AG04449 (cell line): ENCODE results near the gene PALLD.

Source experiments
- CTCF ChIA-PET: fragments of 350-600 bp; formaldehyde crosslinking; extraction: SDS; loops from one replicate; lab custom pipeline; 2021; ENCODE audit warnings: antibody characterized with exemption; lab: Yijun Ruan, JAX
- POLR2A ChIA-PET: fragments of 400-600, 350-600 bp; formaldehyde crosslinking; extraction: SDS; loops from one replicate; lab custom pipeline; 2020; ENCODE audit warnings: antibody characterized with exemption, inconsistent platforms; lab: Yijun Ruan, JAX
- DNase-seq: peaks from one replicate; pipeline ENCODE4 v3.0.0-alpha.2; 2010; ENCODE audit warnings: low read depth, low spot score
- H3K4me3 ChIP-seq: 2 replicates; pipeline ENCODE4 v1.5.1; 2011; ENCODE audit warnings: low read depth, mild to moderate bottlenecking, control low read depth, low read length
- TF ChIP-seq, protein P1 (sequence below): IDR thresholded peaks from one replicate; pipeline ENCODE4 v1.5.1; 2011; ENCODE audit warnings: mild to moderate bottlenecking, moderate library complexity, low read length, control low read depth, inconsistent platforms; ENCODE audit not compliant: insufficient read depth; ENCODE audit errors: missing control alignments

The PALLD gene

DNA sequence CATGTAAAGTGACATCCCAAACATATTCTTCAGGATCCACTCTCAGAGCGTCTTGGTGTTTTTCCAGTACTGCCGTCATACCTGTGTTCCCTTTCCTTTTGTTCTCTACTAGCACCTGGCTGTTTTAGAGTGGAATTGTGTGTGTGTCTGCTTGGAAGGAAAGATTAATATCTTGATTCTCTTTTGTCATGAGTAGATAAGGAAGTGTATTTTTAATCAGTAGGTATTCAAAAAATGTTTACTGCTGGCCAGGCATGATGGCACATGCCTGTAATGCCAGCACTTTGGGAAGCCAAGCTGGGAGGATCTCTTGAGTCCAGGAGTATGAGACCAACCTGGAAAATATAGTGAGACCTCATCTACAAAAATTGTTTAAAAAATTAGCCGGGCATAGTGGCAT, 314.4 kb downstream of the PALLD start:
- ChIA-PET CTCF (interaction anchor here (1.1 to 1.2 kb wide), 2 partner anchors 20 to 225 kb away, joined by 3 to 4 read pairs; no protein-coding TSS in a partner anchor), POLR2A (no interaction called here)
- TF ChIP-seq, protein P1, sequence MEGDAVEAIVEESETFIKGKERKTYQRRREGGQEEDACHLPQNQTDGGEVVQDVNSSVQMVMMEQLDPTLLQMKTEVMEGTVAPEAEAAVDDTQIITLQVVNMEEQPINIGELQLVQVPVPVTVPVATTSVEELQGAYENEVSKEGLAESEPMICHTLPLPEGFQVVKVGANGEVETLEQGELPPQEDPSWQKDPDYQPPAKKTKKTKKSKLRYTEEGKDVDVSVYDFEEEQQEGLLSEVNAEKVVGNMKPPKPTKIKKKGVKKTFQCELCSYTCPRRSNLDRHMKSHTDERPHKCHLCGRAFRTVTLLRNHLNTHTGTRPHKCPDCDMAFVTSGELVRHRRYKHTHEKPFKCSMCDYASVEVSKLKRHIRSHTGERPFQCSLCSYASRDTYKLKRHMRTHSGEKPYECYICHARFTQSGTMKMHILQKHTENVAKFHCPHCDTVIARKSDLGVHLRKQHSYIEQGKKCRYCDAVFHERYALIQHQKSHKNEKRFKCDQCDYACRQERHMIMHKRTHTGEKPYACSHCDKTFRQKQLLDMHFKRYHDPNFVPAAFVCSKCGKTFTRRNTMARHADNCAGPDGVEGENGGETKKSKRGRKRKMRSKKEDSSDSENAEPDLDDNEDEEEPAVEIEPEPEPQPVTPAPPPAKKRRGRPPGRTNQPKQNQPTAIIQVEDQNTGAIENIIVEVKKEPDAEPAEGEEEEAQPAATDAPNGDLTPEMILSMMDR: no peak
- DNase-seq: no peak
- no peak overlapping the region for H3K4me3 ChIP-seq

DNA sequence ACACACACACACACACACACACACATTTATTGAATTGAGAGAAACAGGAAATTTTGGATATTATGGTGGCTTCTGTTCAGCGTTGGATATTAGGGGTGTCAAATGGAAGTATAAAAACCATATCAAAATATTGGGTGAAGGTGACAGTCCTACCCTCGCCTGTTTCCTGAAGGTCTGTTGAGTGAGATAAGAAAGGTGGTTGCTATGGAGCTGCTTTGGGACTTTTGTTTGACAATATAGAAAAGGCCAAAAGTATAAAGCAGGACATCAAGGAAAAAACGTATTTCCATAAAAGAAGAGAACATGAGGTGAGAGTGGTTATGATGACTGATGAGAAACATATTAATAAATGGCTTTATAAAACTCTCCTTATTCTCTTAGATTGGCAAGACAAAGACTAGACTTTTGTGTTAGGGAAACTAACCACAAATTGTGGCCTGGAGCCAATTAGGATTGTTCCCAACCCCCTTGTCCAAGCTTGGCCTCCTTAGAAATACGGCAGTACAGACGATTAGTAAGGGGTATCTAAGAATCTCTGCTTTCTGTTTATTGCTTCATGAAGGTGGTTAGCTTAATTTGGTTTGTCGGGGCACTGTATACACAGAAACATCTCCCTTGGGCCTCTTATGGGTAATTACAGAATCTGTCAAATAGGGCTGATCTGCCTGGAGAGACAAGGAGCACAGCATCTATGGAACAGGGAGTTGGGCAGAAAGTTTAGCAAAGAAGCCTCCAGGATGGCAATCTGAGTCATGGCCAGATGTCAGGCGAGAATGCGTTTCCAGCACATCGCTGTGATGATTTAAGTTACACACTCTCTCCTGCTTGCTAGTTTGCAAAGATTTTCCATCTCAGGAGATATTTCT, 315.2 kb downstream of the PALLD start:
- DNase-seq: no peak
- TF ChIP-seq, protein P1: no peak

DNA sequence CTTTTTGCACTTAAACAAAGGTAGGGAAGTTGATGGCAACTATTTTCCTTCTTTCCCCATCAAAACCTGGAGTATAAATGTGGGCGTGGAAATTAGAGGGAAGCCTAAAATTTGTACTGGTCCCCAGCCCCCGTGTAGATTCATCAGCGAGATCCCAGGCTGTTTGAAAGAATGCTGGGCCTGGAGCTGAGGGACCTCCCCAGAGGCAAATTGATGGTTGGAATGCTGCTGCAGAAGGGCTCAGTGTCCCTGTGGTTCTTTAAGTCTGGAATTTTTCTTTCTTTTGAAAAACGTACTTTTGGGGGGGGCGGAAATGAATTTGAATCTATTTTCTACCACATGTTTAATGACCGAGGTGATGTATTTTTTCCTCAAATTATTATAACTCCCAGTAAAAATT, 316.0 kb downstream of the PALLD start:
- no peak for DNase-seq
- H3K4me3 ChIP-seq: no peak overlapping the region
- POLR2A ChIA-PET: interaction anchor here (1.2 kb wide), 2 partner anchors 19 to 21 kb away, joined by 3 to 4 read pairs; no protein-coding TSS in a partner anchor
- CTCF ChIA-PET: no interaction called here
- TF ChIP-seq, protein P1: no peak

More for the DNA sequence above, 315.2 kb downstream of the PALLD start:
- H3K4me3 ChIP-seq: no peak overlapping the region
- ChIA-PET CTCF (interaction anchor here (0.8 to 1.2 kb wide), 3 partner anchors 19 to 226 kb away, joined by 3 to 4 read pairs (median 4); no protein-coding TSS in a partner anchor), POLR2A (interaction anchor here (1.0 to 1.2 kb wide), 2 partner anchors 20 to 21 kb away, joined by 3 read pairs; no protein-coding TSS in a partner anchor)

DNA sequence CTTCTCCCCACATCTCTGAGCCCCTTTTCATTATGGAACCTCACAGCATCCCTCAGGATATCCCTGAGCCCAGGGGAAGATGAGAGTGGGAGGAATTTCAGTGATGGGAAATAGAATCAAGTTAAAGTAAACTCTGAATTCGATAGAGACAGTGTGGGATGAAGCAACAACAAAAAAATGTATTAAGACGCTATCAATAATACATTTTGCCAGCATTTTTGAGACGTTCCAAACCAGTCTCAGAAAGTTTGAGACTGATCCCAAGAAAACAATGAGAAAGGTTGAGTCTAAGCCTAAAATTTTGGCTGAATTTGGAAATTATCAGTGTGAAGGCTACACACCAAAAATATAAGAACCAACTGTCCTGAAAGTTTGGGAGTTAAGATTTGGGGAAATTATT, 317.0 kb downstream of the PALLD start:
- DNase-seq: no peak
- TF ChIP-seq, protein P1: no peak

DNA sequence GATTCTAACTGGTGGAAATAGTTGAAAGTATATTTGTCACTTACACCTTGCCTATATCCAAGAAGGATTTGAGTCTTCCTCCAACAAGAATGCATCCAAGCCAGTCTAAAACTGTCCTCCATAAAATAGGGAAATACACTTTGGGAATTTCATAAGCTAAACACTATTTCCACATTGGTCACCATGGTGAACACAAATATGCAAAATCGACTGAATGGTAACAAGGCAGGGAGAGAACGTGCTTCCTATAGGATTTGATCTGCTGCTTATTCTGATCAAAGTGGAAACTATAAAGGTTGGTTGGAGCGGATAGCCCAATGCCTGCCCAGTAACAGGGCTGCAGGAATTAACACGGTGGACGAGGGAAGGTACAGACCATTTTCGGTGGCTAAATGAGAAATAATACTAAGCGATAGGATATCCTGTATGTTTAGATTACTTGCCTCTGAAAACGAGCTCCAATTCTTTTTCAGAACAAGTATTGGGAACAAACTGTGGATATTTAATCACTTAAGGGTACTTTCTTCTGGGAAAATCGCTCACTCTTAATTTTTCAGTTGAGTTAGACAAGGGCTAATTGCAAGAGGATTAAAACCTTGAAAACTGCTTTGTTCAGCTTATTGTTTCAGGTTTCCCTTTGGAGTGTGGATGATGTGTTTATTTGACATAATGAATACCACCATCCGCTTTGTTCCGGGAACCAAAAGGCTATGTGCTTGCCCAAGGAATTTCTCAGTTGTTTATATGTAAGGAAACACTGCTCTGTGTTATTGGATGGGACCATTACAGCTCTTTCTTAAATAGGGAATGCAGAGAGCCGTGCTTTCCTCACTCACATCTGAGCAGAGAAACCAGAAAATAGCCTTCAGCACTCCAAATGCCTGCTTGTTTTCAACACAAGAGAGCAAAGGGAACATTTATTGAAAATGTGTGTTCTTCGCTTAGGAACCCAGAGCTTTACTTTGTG, 318.8 kb downstream of the PALLD start:
- no peak overlapping the region for H3K4me3 ChIP-seq
- TF ChIP-seq, protein P1: no peak
- CTCF ChIA-PET: interaction anchor here (0.9 to 1.5 kb wide), 5 partner anchors 16 to 230 kb away, joined by 3 to 6 read pairs (median 5); no protein-coding TSS in a partner anchor
- DNase-seq: peak; percentile 33
- POLR2A ChIA-PET: interaction anchor here (1.4 to 3.7 kb wide), 2 partner anchors 16 to 58 kb away, joined by 3 to 88 read pairs; no protein-coding TSS in a partner anchor

More for the DNA sequence above, 317.0 kb downstream of the PALLD start:
- no peak overlapping the region for H3K4me3 ChIP-seq
- POLR2A ChIA-PET: interaction anchor here (1.2 kb wide), 1 partner anchor 18 kb away, joined by 4 read pairs; no protein-coding TSS in a partner anchor
- CTCF ChIA-PET: no interaction called here
